ENCODE measurements around the gene RCOR1.

RCOR1 gene

DNA sequence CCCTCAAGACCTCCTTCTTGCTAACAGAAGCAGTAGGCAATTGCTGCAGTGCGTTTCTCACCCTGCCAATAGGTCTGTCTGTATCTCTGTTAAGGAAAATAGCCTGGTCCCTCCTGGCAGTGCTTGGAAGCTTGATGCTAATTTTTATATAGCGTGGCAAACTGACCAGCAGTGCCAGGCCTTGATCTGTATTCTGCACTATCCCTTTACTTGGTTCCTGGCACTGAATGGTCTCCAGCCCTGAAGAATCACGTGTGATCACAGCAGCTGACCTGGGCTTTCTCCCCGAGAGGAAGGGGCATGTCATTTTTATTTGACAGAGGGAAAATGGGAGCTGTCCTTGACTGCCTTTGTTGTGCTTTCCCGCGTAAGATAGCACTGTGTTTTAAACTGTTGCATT lies 136.1 kb downstream of the RCOR1 start:
- DNase-seq, result no peak

DNA sequence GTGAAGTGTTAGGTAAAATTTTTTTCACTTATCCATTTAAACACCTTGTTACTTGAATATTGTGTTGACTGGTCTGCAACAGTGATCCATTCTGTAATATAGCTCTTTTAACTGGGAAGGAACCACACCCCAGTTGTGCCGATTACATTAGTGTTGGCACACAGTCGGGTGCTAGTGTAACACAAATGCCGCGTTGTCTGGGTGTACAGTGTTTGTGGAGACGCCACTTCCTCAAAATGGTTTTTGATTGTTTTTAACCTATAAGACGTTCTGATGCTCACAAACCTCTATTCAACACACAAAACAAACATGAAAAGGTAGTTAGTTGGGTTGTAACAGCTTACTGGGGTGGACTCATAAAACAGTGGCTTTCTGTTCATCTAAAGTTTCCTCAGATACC lies 136.8 kb downstream of the RCOR1 start:
- DNase-seq, result no peak

DNA sequence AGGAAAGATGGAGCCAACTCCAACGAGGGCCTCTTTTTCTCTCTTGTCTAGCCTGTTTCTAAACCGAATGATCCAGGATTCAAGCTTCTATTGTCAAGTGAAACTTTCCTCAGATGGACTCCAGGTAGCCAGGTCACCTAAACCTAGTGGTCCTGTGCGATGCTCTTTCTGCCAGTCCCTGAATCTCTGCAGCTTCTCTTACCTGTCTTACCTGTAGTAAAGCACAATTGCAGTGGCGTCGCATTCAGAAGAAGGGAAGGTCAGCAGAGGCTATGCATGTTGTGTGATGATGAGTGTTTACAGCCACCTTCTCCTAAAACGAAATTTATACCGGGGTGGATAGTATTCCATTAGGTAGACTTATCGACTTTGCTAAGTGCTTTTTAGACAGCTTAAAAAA lies 137.4 kb downstream of the RCOR1 start:
- DNase-seq, result no peak

DNA sequence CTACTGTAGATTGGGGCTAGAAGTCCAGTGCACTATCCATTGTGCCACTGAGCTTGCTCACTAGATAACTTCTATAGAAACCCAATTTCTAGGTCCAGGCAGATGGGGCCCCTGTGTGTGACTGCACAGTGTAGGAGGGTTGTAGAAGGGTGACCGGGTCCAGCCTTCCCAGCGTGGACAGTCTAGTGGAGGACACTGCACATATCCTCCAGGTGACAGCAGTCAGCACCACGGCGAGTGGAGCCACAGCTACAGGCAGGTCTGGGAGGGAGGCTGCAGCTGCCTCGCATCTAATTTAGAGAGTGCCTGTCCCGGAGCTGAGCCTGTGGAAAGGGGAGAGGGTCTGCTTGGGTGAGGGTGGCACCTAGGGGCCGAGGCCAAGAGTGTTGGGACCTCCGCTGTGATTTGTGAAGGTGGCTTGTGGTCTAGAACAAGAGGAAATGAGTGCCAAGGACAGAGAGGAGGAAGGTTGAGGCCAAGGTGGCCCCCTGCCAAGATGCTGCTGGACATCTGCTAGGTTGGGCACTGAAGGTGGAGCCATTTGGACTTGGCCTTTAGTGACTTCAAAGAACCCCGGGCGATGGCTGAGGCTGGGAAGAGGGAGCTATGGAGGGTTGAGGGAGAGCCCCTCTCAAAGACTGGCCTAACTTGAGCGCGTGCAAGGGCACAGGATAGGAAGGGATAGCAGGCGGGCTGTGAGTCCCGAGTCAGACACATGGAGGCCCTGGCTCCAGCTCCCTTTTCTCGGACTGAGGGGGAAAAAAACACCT lies 138.8 kb downstream of the RCOR1 start:
- DNase-seq, result no peak

DNA sequence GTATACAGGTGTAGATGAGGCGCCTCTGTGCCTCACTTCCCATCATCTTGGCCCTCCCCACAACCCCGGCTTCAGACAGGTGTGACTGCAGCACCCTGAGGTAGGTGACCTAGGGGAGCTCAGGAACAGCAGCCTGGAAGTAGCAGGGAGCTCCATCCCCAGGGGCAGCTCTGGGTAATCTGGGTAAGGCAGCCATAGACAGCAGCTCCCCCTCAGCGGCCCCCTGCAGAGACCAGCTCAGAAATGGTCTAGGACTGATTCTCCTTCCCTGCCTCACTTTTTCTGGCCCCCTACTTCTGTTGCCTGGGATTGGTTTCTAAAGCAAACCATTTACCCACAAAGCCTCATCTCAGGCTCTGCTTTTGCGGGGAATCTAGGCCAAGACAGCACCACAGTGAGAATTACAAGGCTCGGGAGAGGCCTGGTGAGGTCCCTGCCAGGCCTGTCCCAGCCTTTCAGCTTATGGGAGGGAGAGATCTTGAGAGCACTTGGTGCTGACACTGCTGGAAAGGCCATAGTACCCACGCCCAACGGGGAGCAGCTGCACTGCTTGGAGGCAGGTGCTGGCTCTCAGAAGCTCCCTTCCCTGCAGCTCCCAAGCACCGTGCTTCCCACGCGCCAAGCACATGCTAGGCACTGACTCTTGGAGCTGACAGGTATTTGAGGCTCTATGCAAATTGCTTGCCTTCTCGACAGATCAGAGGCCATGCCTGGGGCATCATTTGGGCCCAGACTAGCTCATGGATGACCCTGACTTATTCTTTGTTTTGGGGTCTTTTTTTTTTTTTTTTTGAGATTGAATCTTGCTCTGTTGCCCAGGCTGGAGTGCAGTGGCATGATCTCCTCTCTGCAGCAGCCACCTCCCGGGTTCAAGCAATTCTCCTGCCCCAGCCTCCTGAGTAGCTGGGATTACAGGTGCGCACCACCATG lies 139.7 kb downstream of the RCOR1 start:
- no peak for DNase-seq

DNA sequence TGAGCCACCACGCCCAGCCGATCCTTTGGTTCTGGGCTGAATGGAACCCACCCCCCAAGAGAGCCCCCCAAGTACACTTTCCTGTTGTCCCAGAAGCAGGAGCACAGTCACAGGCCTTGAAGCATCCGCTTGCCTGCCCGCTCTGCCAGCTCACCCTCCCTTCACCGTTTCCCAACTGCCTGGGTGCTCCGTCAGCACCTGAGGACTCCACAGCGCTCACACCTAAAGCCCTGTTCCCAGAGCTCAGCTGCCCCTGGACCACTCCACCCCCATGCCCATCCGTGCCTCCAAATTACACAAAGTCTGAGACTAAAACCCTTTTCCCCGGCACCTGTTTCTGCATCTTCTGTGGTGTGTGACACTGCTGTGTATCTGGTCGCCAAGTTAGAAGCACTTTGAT lies 140.5 kb downstream of the RCOR1 start:
- no peak for DNase-seq

DNA sequence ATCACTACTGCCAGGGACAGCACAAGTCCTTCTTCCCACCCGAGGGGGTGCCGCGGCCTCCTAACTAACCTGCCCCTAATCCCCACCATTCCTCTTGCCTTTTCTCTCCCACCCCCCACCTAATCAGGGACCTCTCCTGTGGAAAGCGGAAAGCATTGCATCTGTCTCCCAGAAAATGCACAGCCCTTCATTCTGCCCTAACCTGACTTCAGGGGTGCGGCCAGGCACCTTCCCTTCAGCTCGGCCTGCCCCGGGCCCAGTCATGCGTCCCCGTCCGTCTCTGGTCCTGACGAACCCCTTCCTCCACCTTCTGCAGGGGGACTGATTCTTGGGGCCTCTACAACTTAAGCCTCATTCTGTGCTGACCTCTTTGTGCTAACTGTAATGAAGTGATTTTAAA lies 140.9 kb downstream of the RCOR1 start:
- DNase-seq, result no peak

DNA sequence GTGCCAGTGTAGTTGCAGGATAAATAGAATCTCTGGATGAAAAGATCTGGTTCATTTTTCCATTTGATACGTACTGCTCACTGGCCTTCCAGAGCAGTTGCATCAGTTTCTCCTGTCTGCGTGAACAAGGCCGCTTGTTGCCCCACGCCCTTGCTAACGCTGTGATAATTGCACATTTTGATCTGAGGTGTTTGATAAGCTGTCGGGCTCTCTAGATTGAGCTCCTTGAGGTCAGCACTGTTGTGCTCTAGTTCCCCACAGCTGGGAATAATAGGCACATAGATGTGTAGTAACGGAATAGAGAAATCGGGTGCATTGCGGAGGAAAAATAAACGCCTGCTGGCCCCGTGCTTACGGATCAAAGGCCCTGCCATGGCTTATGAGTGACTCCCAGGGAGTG lies 142.0 kb downstream of the RCOR1 start:
- no peak for DNase-seq

DNA sequence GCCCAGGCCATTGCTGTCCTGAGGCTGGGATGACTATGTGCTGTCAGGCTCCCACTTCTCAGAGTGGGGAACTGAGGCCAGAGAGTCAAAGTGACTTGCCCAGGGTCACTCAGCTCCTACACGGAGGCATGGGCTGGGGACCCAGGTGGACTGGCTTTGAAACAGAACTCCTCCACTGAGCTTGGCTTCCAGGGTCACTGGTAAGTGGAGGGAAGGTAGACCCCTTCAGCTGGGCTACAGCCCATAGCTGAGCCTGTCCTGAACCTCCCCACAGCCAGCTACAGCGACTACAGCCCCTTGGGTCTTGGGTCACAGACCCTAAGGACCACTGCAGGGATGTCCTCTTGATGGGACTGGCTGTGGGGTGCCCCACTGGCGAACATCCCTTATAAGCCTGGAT lies 144.5 kb downstream of the RCOR1 start:
- DNase-seq, result no peak

DNA sequence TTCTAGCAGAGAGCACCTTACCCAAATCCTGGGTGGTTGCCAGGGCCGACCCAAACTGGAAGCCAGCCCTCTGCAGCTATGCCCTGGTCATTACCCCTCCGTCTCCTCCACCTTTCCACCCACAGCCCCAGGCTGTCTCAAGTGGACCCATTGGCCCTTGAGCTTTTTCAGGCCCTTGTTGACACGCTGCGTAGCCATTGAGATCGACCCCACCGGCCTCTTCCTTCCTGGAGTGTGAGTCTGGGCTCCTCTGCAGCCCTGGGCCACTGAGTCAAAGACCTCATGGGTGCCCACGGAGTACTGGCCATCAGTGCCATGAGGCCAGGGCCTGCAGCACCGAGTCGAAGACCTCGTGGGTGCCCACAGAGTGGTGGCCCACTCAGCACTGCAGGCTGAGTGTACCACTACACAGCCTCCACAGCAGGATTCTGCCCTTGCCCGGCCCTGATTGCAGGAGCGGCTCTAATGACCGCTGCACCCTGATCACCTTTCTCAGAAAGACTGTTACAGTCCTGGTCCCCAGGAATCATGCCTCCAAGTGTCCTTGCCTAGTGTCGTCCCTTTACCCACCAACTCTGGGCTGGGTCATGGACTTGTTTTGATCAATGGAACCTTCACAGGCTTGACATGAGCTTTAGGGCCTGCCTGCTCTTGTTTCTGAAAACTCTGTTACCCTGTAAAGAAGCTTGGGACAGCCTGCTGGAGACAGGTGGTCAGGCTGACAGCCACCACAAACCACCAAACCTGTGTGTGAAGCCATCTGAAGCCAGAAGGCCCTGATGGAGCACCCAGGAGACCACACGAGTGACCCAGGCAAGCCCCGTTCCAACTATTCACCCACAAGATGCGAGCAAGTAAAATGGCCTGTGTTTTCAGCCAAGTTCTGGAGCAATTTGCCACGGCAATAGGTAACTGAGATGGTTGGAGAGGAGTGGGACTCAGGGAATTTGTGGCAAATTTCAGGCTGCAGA lies 145.2 kb downstream of the RCOR1 start:
- DNase-seq, result no peak

DNA sequence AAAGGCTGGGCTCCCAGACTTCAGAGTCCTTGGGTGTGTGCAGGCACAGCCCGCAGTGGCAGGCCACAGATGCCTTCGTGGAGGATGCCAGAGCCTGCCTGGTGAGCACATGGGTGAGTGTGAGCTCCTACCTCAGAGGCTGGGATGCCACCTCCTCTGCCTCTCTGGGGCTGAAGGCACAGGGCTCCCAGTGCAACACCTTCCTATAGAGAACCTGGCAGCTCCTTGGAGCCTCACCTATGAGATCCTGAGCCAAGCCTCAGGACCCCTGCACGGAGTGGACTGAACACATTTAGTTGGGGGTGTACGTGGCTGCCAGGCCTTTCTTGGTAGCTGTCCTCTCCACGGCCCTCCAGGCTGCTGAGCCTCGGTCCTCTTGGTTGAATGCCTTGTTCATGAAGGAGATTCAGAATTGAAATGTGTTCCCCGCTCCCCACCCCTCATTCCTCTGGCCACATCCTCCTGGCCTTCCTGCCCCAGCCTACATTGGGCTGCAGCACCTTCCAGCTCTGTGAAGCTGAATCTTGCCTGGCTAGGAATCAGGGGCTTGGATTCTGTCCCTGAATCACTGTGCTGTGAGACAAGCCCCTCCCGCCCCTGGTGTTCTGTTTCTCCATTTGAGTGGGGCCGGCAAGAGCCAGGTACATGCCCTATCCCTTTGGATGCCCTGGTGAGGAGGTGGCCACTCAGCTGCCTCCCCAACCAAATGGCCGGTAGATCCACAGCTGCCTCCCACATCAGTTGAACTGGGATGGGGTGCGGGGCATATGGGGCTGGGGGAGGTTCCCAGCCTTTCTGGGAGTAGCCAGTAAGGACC lies 146.1 kb downstream of the RCOR1 start:
- DNase-seq, result no peak

DNA sequence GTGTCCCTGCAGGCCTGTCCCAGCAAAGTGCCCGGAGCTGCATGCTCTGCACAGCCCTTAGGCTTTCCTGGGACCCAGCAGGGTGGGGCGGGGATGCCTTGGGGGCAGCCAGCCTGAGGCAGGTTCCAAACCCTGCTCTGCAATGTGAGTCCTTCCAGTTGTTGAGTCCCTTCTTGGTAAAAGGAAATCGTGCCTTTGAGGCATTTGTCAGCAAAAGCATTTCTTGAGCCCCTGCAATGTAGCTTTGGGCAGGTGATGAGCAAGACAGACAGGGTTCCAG lies 146.7 kb downstream of the RCOR1 start:
- no peak for DNase-seq

DNA sequence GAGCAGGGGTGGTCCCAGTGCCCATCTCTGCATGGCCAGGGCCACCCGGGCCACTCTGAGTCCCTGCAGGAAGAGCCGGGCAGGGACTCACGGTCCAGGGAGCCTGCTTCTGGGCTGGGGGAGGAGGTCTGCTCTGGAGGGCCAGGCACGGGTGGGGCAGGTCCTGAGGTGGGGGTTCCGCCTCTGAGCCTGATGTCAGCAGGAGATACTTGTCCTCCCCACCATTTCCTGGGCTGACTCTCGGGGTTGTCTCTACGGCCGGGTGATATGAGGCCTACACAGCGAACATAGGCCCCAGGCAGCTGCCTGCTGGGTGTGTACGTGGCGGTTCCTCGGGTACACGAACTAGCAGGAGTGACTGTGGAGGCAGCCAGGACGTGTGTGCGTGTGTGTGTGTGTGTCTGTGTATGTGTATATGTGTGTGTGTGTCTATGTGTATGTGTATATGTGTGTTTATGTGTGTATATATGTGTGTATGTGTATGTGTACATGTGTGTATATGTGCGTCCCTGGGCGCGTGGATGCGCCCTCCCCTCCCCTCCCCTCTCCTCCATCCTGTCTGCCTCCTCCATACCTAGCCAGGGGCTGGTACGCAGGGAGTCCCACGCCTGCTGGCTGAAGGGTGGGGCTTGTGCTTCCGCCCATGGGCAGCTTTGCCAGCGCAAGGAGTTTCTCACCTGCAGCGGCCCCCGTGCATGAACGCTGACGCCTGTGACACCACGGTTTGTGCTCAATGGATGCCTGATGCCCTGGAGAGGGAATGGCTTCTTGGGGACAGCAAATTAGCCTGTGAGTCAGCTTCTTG lies 154.4 kb downstream of the RCOR1 start:
- DNase-seq, result no peak

DNA sequence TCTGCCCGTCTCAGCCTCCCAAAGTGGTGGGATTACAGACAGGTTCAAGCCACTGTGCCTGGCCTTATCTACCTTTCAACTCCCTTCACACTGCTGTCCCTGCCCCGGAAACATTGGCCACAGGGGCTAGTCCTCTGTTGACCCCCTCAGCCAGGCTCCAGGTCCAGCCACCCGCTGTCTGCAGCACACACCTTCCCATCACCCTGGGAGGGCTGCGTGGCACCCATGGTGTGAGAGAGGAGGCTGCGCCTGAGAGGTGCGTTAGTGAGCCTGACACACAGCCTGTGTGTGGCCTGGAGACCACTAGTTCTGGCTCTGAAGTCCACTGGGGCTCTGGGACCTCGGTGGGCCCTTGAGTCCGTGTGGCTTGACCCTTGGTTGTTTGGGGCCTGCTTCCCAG lies 156.4 kb downstream of the RCOR1 start:
- no peak for DNase-seq

DNA sequence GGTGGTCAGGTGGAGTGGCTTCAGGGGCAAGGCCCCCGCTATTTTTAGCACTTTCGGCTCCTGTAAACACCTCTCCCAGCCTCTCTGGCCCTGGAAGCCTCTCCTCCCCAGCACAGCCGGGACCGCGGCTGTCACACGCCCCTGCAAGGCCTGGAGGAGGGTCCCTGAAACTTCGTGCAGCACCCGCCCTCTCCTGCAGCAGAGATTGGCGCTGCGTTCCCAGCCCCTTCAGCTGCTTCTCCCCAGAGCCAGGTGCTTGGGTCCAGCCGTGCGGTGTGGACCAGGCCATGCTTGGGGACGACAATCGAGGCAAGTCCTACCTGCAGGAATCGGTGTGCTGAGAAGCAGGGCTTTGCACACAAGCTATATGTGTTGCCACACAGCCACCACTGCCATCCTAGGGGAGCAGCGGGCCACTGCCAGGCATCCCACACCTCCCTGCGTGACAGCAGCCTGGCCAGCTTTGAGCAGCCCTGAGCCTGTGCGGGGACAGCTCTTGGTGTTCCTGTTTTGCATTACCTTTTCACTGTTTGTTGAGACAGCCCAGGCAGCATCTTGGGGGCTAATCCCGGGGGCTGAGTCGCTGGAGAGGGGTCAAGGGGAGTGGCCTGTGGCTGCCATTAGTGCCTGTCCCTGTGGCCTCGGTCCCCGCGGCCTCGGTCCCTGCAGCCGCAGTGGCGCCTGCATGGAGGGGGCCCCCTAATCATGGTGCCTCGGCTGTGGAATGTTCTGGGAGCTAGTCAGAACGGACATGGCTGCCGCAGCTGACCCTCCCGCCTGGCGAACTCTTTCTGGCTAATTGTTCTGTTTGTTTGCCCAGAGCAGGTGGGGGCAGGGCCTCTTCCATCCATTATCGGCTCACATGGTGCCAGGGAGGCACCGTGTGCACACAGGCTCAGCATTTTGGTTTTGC lies 157.2 kb downstream of the RCOR1 start:
- no peak for DNase-seq

DNA sequence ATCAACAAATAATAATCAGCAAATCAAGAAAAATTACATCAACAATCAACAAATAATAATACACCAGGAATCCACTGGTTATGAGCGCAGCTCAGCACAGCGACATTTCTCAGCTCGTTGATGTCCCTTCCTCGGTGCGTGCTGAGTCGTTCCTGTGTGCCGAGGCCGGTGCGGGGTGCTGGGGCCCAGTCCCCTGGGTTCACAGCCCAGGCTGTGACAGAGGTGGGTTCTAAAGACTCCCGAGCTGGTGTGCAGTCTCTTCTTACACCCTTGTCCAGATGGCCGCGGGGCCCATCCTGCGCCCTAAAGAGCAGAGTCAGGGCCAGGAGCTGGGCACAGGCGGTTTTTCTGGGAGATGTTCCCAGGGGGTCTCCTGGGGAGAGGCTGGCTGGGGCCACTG lies 157.9 kb downstream of the RCOR1 start:
- no peak for DNase-seq

DNA sequence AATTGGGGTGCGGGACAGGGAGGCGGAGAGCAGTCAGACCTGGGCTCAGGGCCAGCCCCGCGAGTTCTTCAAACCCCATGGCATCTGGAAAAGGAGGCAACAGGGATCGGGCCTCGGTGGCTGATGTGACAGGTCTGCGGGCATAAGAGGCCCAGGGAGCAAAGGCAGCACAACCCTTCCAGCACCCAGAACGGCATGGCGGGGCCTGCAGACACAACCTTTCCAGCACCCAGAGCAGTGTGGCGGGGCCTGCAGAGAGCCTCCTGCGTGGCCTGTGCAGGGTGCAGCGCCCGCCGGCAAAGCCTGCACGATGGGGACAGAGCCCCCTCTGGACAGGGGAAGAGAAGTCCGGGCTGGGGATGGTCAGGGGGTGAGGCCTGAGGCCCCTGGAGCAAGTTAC lies 158.6 kb downstream of the RCOR1 start:
- no peak for DNase-seq

DNA sequence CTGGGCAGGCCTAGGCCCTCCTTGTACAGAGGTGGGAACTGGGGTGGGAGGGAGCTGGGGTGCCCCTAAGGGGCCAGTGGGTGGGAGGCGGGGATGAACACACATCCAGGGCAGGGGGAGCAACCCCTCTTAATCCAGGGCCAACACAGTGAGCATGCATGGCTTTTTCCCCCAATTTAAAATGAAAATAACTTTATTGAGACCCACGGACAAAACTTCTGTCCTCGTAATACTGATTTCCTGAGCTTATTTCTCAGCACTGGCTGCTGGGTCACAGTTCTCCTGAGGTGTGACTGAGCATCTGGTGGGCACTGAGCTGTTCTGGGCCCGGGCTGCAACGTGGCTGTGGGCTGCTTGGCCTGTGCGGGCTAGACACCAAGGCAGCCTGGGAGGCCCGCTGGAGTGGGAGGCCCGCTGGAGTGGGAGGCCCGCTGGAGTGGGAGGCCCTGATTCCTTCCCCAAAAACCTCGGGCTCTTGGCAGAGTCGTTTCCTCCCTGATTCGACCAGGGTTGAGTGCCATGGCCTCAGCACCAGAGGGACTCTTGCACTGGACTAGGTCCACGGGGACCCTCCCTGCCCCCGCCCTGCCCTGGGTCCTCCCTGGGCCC lies 159.9 kb downstream of the RCOR1 start:
- DNase-seq, result no peak

DNA sequence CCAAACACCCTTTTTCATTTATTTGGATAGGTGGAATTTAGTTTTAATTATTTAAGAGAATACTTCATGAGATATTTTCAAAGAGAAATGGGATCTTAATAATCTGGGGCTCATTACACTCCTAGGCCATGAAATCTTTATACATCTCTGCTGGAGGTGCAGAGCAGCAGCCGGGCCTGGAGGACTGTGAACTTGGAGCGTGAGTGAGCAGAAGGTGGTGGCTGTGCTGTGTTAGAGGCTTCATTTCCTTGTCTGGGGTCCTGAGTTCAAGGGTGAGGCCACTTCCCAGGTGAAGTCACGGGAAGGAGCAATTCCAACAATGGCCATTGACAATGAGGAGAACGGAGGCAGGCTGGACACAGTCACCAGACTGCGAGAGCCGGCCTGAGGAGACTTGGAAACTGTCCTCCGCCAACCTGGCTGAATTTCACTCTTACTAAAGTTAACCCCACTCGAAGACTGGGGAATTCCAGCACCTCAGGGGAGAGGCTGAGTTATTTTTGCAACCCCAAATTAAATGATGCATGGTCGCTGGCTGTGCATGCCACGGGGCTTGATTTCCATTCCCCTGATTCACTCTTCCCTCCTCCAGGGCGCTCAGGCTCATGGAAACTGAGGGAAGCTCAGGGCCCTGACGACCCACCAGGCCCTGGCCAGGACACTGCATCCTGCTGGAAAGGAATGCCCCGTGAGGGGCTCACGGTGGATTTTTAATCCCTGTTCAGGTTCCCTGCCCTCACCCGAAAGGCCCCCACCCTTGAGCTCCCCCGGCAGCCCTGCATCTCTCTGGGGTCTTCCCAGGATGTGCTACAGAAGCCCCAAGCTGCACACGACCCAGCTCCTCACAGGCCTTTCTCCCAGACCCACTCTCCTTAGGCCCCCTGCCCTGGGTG lies 162.2 kb downstream of the RCOR1 start:
- DNase-seq, result no peak
